Activated B cell treated with CpG ODN at 0.5 μM for 24 hours (primary cell): ENCODE measurements around the gene CRYL1. TPM values are rescaled to one million over a fixed set of nuclear protein-coding genes. Genes with fewer than 3 reads are reported as not detected.

Experiments used
- ATAC-seq: fragments of 200-7000 bp; cut with Tn5 transposase; one replicate; pipeline ENCODE4 v1.10.0; 2021; ENCODE audit warnings: low read depth, mild to moderate bottlenecking, moderate library complexity
- CTCF ChIA-PET: fragments of 350-600 bp; sonication (Branson Sonifier 250); formaldehyde crosslinking; loops from one replicate; lab custom pipeline; 2021; ENCODE audit warnings: antibody characterized with exemption; lab: Charles Lee
- POLR2A ChIA-PET: fragments of 350-600 bp; sonication (Branson Sonifier 250); formaldehyde crosslinking; loops from one replicate; lab custom pipeline; 2021; ENCODE audit warnings: antibody characterized with exemption; lab: Charles Lee
- DNase-seq: peaks from one replicate; pipeline ENCODE4 v3.0.0; 2022
- H3K27ac Mint-ChIP-seq: one replicate; pipeline ENCODE4 v1.8.0; 2020; ENCODE audit warnings: mixed read lengths
- H3K27me3 Mint-ChIP-seq: one replicate; pipeline ENCODE4 v1.8.0; 2021; ENCODE audit warnings: mixed read lengths
- H3K36me3 Mint-ChIP-seq: one replicate; pipeline ENCODE4 v1.8.0; 2021; ENCODE audit warnings: low read depth, mixed read lengths
- H3K4me1 Mint-ChIP-seq: one replicate; pipeline ENCODE4 v1.8.0; 2021; ENCODE audit warnings: mixed read lengths
- H3K4me3 Mint-ChIP-seq: one replicate; pipeline ENCODE4 v1.8.0; 2020; ENCODE audit warnings: mild to moderate bottlenecking, mixed read lengths
- H3K9me3 Mint-ChIP-seq: one replicate; pipeline ENCODE4 v1.8.0; 2020; ENCODE audit warnings: mixed read lengths
- CTCF ChIP-seq: fragments of 200-600 bp; IDR thresholded peaks from one replicate; pipeline ENCODE4 v1.8.0; 2022; ENCODE audit warnings: antibody characterized with exemption, mild to moderate bottlenecking
- intact Hi-C: fragments of 100-400 bp; cut with micrococcal nuclease; formaldehyde crosslinking; loops from one replicate; pipeline ENCODE4 v1.15.1; 2024
- total RNA-seq: library from RNA; stranded (reverse); gene quantifications from 2 replicates; pipeline ENCODE4 v1.2.3, GENCODE V29; 2022

Gene CRYL1
- total RNA-seq, 1 donor from 2014 or later, result 9.6 TPM

- H3K9me3 Mint-ChIP-seq, result no peaks in the 10 kb centered on the region
- intact Hi-C loops, result no loop called here
- POLR2A ChIA-PET, result no interaction called here
- H3K27ac Mint-ChIP-seq, result no peak overlapping the region
- H3K4me1 Mint-ChIP-seq, result no peaks in the 10 kb centered on the region
- DNase-seq (no peak), ATAC-seq (no peak)
- TF ChIP-seq CTCF, result no peak
- no peaks in the 10 kb centered on the region for H3K36me3 Mint-ChIP-seq
- H3K27me3 Mint-ChIP-seq, result no peaks in the 10 kb centered on the region
- no peak overlapping the region for H3K4me3 Mint-ChIP-seq
- CTCF ChIA-PET, result no interaction called here
Observed at GRCh38 chr13:20397896-20398295, 127.8 kb downstream of the CRYL1 start.

- ATAC-seq (no peak), DNase-seq (no peak)
- TF ChIP-seq CTCF, result no peak
- Mint-ChIP-seq H3K27ac (no peak overlapping the region), H3K4me3 (no peak overlapping the region), H3K36me3 (no peaks in the 10 kb centered on the region), H3K9me3 (no peaks in the 10 kb centered on the region), H3K27me3 (no peaks in the 10 kb centered on the region), H3K4me1 (no peaks in the 10 kb centered on the region)
- ChIA-PET CTCF (no interaction called here), POLR2A (no interaction called here)
- intact Hi-C loops, result no loop called here
Observed at GRCh38 chr13:20395061-20395916, 130.4 kb downstream of the CRYL1 start.

GRCh38 chr13:20394506-20394905 lies 131.2 kb downstream of the CRYL1 start:
- Mint-ChIP-seq H3K36me3 (no peaks in the 10 kb centered on the region), H3K4me1 (no peaks in the 10 kb centered on the region), H3K9me3 (no peaks in the 10 kb centered on the region), H3K27ac (no peak overlapping the region), H3K4me3 (no peak overlapping the region), H3K27me3 (no peaks in the 10 kb centered on the region)
- TF ChIP-seq CTCF, result no peak
- ATAC-seq, result no peak
- no peak for DNase-seq
- ChIA-PET POLR2A (no interaction called here), CTCF (no interaction called here)
- intact Hi-C loops, result no loop called here

GRCh38 chr13:20394169-20394501 lies 131.5 kb downstream of the CRYL1 start:
- ATAC-seq, result no peak
- no peak for DNase-seq
- CTCF ChIA-PET, result no interaction called here
- Mint-ChIP-seq H3K27ac (no peak overlapping the region), H3K9me3 (no peaks in the 10 kb centered on the region), H3K4me1 (no peaks in the 10 kb centered on the region), H3K27me3 (no peaks in the 10 kb centered on the region), H3K4me3 (no peak overlapping the region), H3K36me3 (no peaks in the 10 kb centered on the region)
- intact Hi-C loops, result no loop called here
- POLR2A ChIA-PET, result no interaction called here
- no peak for TF ChIP-seq CTCF

- Mint-ChIP-seq H3K36me3 (no peaks in the 10 kb centered on the region), H3K4me3 (no peak overlapping the region), H3K4me1 (no peaks in the 10 kb centered on the region), H3K27me3 (no peaks in the 10 kb centered on the region), H3K9me3 (peaks cover 2% of the 10 kb centered on the region), H3K27ac (no peak overlapping the region)
- no peak for TF ChIP-seq CTCF
- ChIA-PET POLR2A (no interaction called here), CTCF (no interaction called here)
- DNase-seq, result no peak
- ATAC-seq, result no peak
- intact Hi-C loops, result no loop called here
Observed at GRCh38 chr13:20393273-20394168, 132.1 kb downstream of the CRYL1 start.
